PFSK-1 (cell line): ENCODE measurements around the gene ASIC2.

Experiments used
- FOXP2 ChIP-seq: optimal IDR thresholded peaks from 2 replicates; pipeline ENCODE3; 2011; ENCODE audit warnings: borderline replicate concordance, control low read depth, inconsistent platforms; ENCODE audit not compliant: insufficient read depth; ENCODE audit errors: extremely low read length, extremely low read depth
- POLR2AphosphoS5 ChIP-seq: IDR thresholded peaks from 2 replicates; pipeline ENCODE4 v1.6.1; 2012; ENCODE audit warnings: low read depth, mild to moderate bottlenecking, control low read depth, low read length, moderate library complexity
- REST ChIP-seq, 2 experiments: IDR thresholded peaks; 2 replicates each; pipeline versions ENCODE4 v1.6.1 to v1.8.0; 2011 to 2012; ENCODE audit warnings: low read depth in 2 of 2, low read length in 2 of 2, control low read depth in 1 of 2, inconsistent platforms in 1 of 2, mild to moderate bottlenecking in 1 of 2, moderate library complexity in 1 of 2; ENCODE audit not compliant: insufficient read depth in 1 of 2
- SIN3A ChIP-seq: IDR thresholded peaks from 2 replicates; pipeline ENCODE4 v1.6.1; 2012; ENCODE audit warnings: mild to moderate bottlenecking, low read length, moderate library complexity, borderline replicate concordance; ENCODE audit not compliant: insufficient read depth
- TAF1 ChIP-seq: IDR thresholded peaks from 2 replicates; pipeline ENCODE4 v1.6.1; 2012; ENCODE audit warnings: low read length, control low read depth, borderline replicate concordance; ENCODE audit not compliant: insufficient read depth

Gene ASIC2

GRCh38 chr17:33260638-33261037 lies 32.5 kb downstream of the ASIC2 start:
- TF ChIP-seq TAF1 = no peak
- no peak for TF ChIP-seq SIN3A
- no peak for TF ChIP-seq FOXP2
- no peak for TF ChIP-seq REST (IDR thresholded peaks at IDR 0.05; ENCODE audit: insufficient read depth in 1 of 2, low read depth in 2 of 2, low read length in 2 of 2)
- TF ChIP-seq POLR2AphosphoS5 = no peak

GRCh38 chr17:33258296-33258695 lies 34.8 kb downstream of the ASIC2 start:
- TF ChIP-seq FOXP2 = no peak
- no peak for TF ChIP-seq POLR2AphosphoS5
- TF ChIP-seq TAF1 = no peak
- TF ChIP-seq SIN3A = no peak
- TF ChIP-seq REST (IDR thresholded peaks at IDR 0.05; ENCODE audit: insufficient read depth in 1 of 2, low read depth in 2 of 2, low read length in 2 of 2) = no peak

GRCh38 chr17:33245183-33245582 lies 47.9 kb downstream of the ASIC2 start:
- TF ChIP-seq POLR2AphosphoS5 (no peak), REST (IDR thresholded peaks at IDR 0.05; ENCODE audit: insufficient read depth in 1 of 2, low read depth in 2 of 2, low read length in 2 of 2) (no peak), SIN3A (no peak), TAF1 (no peak), FOXP2 (no peak)

- no peak for TF ChIP-seq SIN3A
Measured at GRCh38 chr17:33243732-33244131, 49.4 kb downstream of the ASIC2 start.

GRCh38 chr17:33242375-33243124 lies 50.5 kb downstream of the ASIC2 start:
- TF ChIP-seq TAF1 = no peak
- no peak for TF ChIP-seq FOXP2
- TF ChIP-seq REST (IDR thresholded peaks at IDR 0.05; ENCODE audit: insufficient read depth in 1 of 2, low read depth in 2 of 2, low read length in 2 of 2) = no peak
- TF ChIP-seq POLR2AphosphoS5 = no peak
- no peak for TF ChIP-seq SIN3A
